SK-N-SH treated with all-trans-retinoic acid at 6 μM for 48 hours (cell line): ENCODE results near the gene ADAM10.

Experiments used
- ATAC-seq: fragments of 200-7000 bp; cut with Tn5 transposase; 3 replicates; pipeline ENCODE4 v1.9.1; 2020; ENCODE audit warnings: mild to moderate bottlenecking, moderate library complexity
- BACH2 ChIP-seq: fragments of 250-450 bp; sonication (Bioruptor Pico); IDR thresholded peaks from 2 replicates; pipeline ENCODE4 v1.9.0; 2021; ENCODE audit warnings: mild to moderate bottlenecking, borderline replicate concordance
- CREB5 ChIP-seq: fragments of 250-450 bp; sonication (Bioruptor Pico); IDR thresholded peaks from 2 replicates; pipeline ENCODE4 v1.5.1; 2020; ENCODE audit warnings: low read depth, mild to moderate bottlenecking, moderate library complexity
- CSDC2 ChIP-seq: fragments of 250-450 bp; sonication (Bioruptor Pico); IDR thresholded peaks from 2 replicates; pipeline ENCODE4 v1.5.0; 2020; ENCODE audit warnings: mild to moderate bottlenecking, moderate library complexity
- CSRNP3 ChIP-seq: fragments of 250-450 bp; sonication (Bioruptor Pico); IDR thresholded peaks from 2 replicates; pipeline ENCODE4 v1.5.1; 2021; ENCODE audit warnings: mild to moderate bottlenecking, moderate library complexity
- ESRRG ChIP-seq: fragments of 250-450 bp; sonication (Bioruptor Pico); IDR thresholded peaks from 2 replicates; pipeline ENCODE4 v1.6.1; 2021; ENCODE audit warnings: mild to moderate bottlenecking
- ISL1 ChIP-seq: fragments of 250-450 bp; sonication (Bioruptor Pico); IDR thresholded peaks from 2 replicates; pipeline ENCODE4 v2.1.2; 2022; ENCODE audit warnings: mild to moderate bottlenecking, moderate library complexity
- OSR1 ChIP-seq: fragments of 250-450 bp; sonication (Bioruptor Pico); IDR thresholded peaks from 2 replicates; pipeline ENCODE4 v1.8.0; 2022; ENCODE audit warnings: moderate library complexity, mild to moderate bottlenecking, inconsistent platforms
- POU6F1 ChIP-seq: fragments of 250-450 bp; sonication (Bioruptor Pico); IDR thresholded peaks from 2 replicates; pipeline ENCODE4 v1.8.0; 2021; ENCODE audit warnings: low read depth, mild to moderate bottlenecking, moderate library complexity, borderline replicate concordance
- PPARA ChIP-seq: fragments of 250-450 bp; sonication (Bioruptor Pico); IDR thresholded peaks from 2 replicates; pipeline ENCODE4 v1.5.0; 2020; ENCODE audit warnings: mild to moderate bottlenecking, borderline replicate concordance
- SNAI2 ChIP-seq: fragments of 250-450 bp; sonication (Bioruptor Pico); IDR thresholded peaks from 2 replicates; pipeline ENCODE4 v1.5.0; 2020; ENCODE audit warnings: mild to moderate bottlenecking, moderate library complexity
- TCF4 ChIP-seq: fragments of 250-450 bp; sonication (Bioruptor Pico); IDR thresholded peaks from 2 replicates; pipeline ENCODE4 v1.8.0; 2021; ENCODE audit warnings: mild to moderate bottlenecking, moderate library complexity, borderline replicate concordance
- TOX ChIP-seq: fragments of 250-450 bp; sonication (Bioruptor Pico); IDR thresholded peaks from 2 replicates; pipeline ENCODE4 v1.8.0; 2021; ENCODE audit warnings: mild to moderate bottlenecking, moderate library complexity, borderline replicate concordance
- TSHZ2 ChIP-seq: fragments of 250-450 bp; sonication (Bioruptor Pico); IDR thresholded peaks from 2 replicates; pipeline ENCODE4 v1.5.0; 2020; ENCODE audit warnings: mild to moderate bottlenecking, moderate library complexity
- ZC3H10 ChIP-seq: fragments of 250-450 bp; sonication (Bioruptor Pico); IDR thresholded peaks from 2 replicates; pipeline ENCODE4 v1.5.1; 2021; ENCODE audit warnings: mild to moderate bottlenecking, moderate library complexity
- ZFP30 ChIP-seq: fragments of 450-650 bp; formaldehyde crosslinking; IDR thresholded peaks from 2 replicates; pipeline ENCODE4 v1.5.0; 2022; ENCODE audit warnings: mild to moderate bottlenecking, moderate library complexity
- ZNF565 ChIP-seq: fragments of 450-650 bp; formaldehyde crosslinking; conservative IDR thresholded peaks from 2 replicates; pipeline ENCODE4 v1.5.0; 2020; ENCODE audit warnings: low read depth, mild to moderate bottlenecking, moderate library complexity
- ZNF8 ChIP-seq: fragments of 450-650 bp; formaldehyde crosslinking; IDR thresholded peaks from 2 replicates; pipeline ENCODE4 v1.5.0; 2020; ENCODE audit warnings: mild to moderate bottlenecking, moderate library complexity

Gene ADAM10

GRCh38 chr15:58597943-58598828, 151.3 kb downstream of the ADAM10 start:
- ATAC-seq: no peak
- TF ChIP-seq ZNF565 (CRISPR knock-in tag): no peak
- no peak for TF ChIP-seq BACH2 (CRISPR knock-in tag)
- no peak for TF ChIP-seq ZC3H10 (CRISPR knock-in tag)
- TF ChIP-seq TCF4 (CRISPR knock-in tag): no peak
- TF ChIP-seq ISL1 (CRISPR knock-in tag): no peak
- no peak for TF ChIP-seq TSHZ2 (CRISPR knock-in tag)
- TF ChIP-seq ESRRG (CRISPR knock-in tag): no peak
- TF ChIP-seq OSR1: no peak
- no peak for TF ChIP-seq SNAI2 (CRISPR knock-in tag)
- TF ChIP-seq POU6F1 (CRISPR knock-in tag): no peak
- TF ChIP-seq PPARA (CRISPR knock-in tag): no peak

GRCh38 chr15:58595516-58596263, 153.8 kb downstream of the ADAM10 start:
- TF ChIP-seq CREB5 (no peak), SNAI2 (CRISPR knock-in tag) (no peak), OSR1 (no peak), ESRRG (CRISPR knock-in tag) (no peak), ZFP30 (CRISPR knock-in tag) (no peak), ZNF8 (CRISPR knock-in tag) (no peak)
- TF ChIP-seq, all 23 proteins: peak for 0
- ATAC-seq: no peak

GRCh38 chr15:58594898-58595297, 154.6 kb downstream of the ADAM10 start:
- no peak for ATAC-seq
- TF ChIP-seq CSRNP3 (CRISPR knock-in tag): no peak
- TF ChIP-seq CSDC2 (CRISPR knock-in tag): no peak
- TF ChIP-seq SNAI2 (CRISPR knock-in tag): no peak
- no peak for TF ChIP-seq PPARA (CRISPR knock-in tag)
- TF ChIP-seq TOX: no peak
- no peak for TF ChIP-seq ZC3H10 (CRISPR knock-in tag)
- no peak for TF ChIP-seq ZFP30 (CRISPR knock-in tag)
- no peak for TF ChIP-seq TCF4 (CRISPR knock-in tag)

GRCh38 chr15:58593870-58594269, 155.6 kb downstream of the ADAM10 start:
- TF ChIP-seq CSRNP3 (CRISPR knock-in tag): no peak
- no peak for TF ChIP-seq TCF4 (CRISPR knock-in tag)
- no peak for TF ChIP-seq ZNF565 (CRISPR knock-in tag)
- TF ChIP-seq OSR1: no peak
- no peak for ATAC-seq
